ENCODE data around the gene DST.

DNA sequence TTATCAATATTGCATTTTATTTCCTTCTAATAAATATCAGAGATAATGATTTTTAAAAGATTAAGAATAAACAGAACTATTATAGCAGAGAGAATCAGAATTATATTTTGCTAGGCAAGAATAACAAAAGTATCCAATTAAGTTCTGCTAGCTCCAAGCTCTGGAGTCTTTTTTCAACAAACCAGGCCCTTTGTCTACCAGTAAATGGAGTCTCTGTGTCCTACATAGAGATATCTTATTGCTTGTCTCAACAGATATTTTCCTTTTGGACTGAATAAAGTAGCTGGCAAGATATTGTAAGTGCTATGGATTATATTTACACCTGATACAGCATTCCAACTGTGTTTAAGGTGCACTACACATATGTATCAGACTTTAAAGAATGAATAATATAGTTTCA, 107.1 kb downstream of the DST start:
- TF ChIP-seq, protein P1, sequence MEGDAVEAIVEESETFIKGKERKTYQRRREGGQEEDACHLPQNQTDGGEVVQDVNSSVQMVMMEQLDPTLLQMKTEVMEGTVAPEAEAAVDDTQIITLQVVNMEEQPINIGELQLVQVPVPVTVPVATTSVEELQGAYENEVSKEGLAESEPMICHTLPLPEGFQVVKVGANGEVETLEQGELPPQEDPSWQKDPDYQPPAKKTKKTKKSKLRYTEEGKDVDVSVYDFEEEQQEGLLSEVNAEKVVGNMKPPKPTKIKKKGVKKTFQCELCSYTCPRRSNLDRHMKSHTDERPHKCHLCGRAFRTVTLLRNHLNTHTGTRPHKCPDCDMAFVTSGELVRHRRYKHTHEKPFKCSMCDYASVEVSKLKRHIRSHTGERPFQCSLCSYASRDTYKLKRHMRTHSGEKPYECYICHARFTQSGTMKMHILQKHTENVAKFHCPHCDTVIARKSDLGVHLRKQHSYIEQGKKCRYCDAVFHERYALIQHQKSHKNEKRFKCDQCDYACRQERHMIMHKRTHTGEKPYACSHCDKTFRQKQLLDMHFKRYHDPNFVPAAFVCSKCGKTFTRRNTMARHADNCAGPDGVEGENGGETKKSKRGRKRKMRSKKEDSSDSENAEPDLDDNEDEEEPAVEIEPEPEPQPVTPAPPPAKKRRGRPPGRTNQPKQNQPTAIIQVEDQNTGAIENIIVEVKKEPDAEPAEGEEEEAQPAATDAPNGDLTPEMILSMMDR (IDR thresholded peaks at IDR 0.05; ENCODE audit: poor library complexity) = no peak
- TF ChIP-seq EZH2phosphoT487 (IDR thresholded peaks at IDR 0.05; ENCODE audit: low read depth, severe bottlenecking, unreplicated experiment) = no peak
- TF ChIP-seq EZH2 (IDR thresholded peaks at IDR 0.05; ENCODE audit: borderline replicate concordance) = no peak

Measured in hepatocyte (in vitro differentiated cells).